ENCODE results near the gene HUNK. TPM values are rescaled to one million over a fixed set of nuclear protein-coding genes. Genes with fewer than 3 reads are reported as not detected.

HUNK gene
- total and polyA plus RNA-seq, 2 of the 8 experiments (the other 6 are each of a cell fraction or from before 2014, with no cell fraction given) = 1.9 to 10.2 TPM

- TF ChIP-seq ASH2L (IDR thresholded peaks at IDR 0.05; ENCODE audit: low read length) = no peak
- TF ChIP-seq CTCF (IDR thresholded peaks at IDR 0.05; ENCODE audit: control extremely low read depth in 1 of 3, insufficient read depth in 1 of 3, low read depth in 1 of 3, low read length in 3 of 3) = no peak
- TF ChIP-seq E2F6 (IDR thresholded peaks at IDR 0.05) = no peak
- no peak for TF ChIP-seq CREB1 (IDR thresholded peaks at IDR 0.05)
Measured at GRCh38 chr21:31878831-31879230, 6.0 kb downstream of the HUNK start (continued).
